ENCODE results near the gene PACSIN3.

DNA sequence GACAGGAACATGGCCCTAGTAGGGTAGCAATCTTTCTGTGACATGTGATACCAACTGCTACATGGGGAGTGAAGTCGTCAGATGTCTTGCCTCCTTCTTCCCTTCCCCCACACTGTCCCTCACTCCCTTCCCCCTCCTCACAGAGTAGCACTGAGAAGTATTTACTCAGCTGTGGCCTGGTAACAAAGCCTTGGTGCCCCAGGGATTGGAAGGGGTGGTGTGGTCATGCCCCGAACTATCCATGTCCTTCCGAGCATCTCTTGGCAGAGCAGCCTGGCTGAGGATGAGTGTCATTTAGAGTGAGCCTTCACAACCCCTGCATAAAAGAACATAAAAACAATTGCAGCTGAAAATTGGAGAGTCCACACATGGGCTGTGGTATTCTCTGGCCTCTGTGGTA, 55.7 kb downstream of the PACSIN3 start:
- TF ChIP-seq, protein P1, sequence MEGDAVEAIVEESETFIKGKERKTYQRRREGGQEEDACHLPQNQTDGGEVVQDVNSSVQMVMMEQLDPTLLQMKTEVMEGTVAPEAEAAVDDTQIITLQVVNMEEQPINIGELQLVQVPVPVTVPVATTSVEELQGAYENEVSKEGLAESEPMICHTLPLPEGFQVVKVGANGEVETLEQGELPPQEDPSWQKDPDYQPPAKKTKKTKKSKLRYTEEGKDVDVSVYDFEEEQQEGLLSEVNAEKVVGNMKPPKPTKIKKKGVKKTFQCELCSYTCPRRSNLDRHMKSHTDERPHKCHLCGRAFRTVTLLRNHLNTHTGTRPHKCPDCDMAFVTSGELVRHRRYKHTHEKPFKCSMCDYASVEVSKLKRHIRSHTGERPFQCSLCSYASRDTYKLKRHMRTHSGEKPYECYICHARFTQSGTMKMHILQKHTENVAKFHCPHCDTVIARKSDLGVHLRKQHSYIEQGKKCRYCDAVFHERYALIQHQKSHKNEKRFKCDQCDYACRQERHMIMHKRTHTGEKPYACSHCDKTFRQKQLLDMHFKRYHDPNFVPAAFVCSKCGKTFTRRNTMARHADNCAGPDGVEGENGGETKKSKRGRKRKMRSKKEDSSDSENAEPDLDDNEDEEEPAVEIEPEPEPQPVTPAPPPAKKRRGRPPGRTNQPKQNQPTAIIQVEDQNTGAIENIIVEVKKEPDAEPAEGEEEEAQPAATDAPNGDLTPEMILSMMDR (IDR thresholded peaks at IDR 0.05; ENCODE audit: low read length), result no peak
- no peak for TF ChIP-seq EZH2 (optimal IDR thresholded peaks at IDR 0.05; ENCODE audit: low read depth, low read length)

Data from MM.1S (cell line).